ENCODE data around the gene PNLIPRP1. TPM values are rescaled to one million over a fixed set of nuclear protein-coding genes. Genes with fewer than 3 reads are reported as not detected.

The PNLIPRP1 gene
- total RNA-seq, 4 donors from 2014 or later = not detected

DNA sequence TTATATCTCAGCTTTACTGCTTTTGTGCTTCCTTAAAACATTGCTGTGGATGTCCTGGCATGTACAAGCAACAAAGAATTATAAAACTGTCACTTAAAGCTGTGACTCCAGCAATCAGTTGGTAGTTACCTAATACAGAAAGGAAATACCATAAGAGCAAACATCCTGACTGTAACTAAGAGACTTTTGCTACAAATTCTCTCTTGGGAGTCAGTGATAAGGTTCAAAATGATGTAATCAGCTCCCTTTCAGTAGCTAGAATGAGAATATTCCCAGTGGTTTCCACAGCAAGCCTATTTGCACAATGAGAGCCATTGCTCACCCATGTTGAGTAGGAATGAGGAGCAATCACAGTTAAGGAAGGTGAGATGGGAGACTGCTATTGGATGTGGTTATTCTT, 7.6 kb downstream of the PNLIPRP1 start:
- no peak for DNase-seq (ENCODE audit: low spot score)
- TF ChIP-seq CTCF (IDR thresholded peaks at IDR 0.05) = no peak
- no peak for ATAC-seq (ENCODE audit: low FRiP score)

- DNase-seq (ENCODE audit: low spot score) (no peak), ATAC-seq (ENCODE audit: low FRiP score) (no peak)
- TF ChIP-seq CTCF (IDR thresholded peaks at IDR 0.05) = no peak
Observed at GRCh38 chr10:116599991-116600390, 9.2 kb downstream of the PNLIPRP1 start.

- ATAC-seq (ENCODE audit: low FRiP score) (no peak), DNase-seq (ENCODE audit: low spot score) (no peak)
- TF ChIP-seq CTCF (IDR thresholded peaks at IDR 0.05) = no peak
Observed at GRCh38 chr10:116602648-116603400, 12.1 kb downstream of the PNLIPRP1 start.

- DNase-seq (ENCODE audit: low spot score) = no peak
- TF ChIP-seq CTCF (IDR thresholded peaks at IDR 0.05) = no peak
- no peak for ATAC-seq (ENCODE audit: low FRiP score)
Observed at GRCh38 chr10:116606061-116606483, 15.3 kb downstream of the PNLIPRP1 start.

DNA sequence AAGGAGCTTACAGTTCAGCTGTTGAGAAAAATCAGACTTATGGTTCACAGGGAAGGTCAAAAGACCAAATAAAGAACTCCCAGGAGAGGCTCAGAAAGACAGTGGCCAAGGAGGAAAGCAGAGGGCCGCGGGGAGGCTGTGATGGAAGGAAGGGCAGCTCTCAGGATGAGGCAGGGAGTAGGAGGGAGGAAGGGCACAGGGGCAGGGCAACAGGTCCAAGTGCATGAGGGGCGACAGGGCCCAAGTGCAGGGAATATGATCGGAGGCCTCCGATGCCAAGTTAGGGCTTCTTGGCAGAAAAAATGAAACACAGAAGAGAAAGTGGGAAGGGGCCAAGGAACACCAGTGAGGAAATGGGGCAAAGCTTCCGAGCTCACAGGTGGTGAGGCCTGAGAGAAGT, 16.6 kb downstream of the PNLIPRP1 start:
- ATAC-seq (ENCODE audit: low FRiP score) (no peak), DNase-seq (ENCODE audit: low spot score) (no peak)
- no peak for TF ChIP-seq CTCF (IDR thresholded peaks at IDR 0.05)

GRCh38 chr10:116608686-116609594, 18.2 kb downstream of the PNLIPRP1 start:
- TF ChIP-seq CTCF (IDR thresholded peaks at IDR 0.05) = no peak
- ATAC-seq (ENCODE audit: low FRiP score) (peak; percentile 34), DNase-seq (ENCODE audit: low spot score) (no peak)

All from omental fat pad (tissue), 4 donors.